Fibroblast of skin of left biceps (primary cell): ENCODE results near the gene TSPAN12.
"Not testable (repeated sequence)": the region's sequence is repeated elsewhere in the genome, so short reads cannot be mapped to it uniquely, and the experiment has no call there.

Experiments used
- DNase-seq, 2 experiments: peaks; one replicate each; pipeline ENCODE4 v3.0.0-alpha.2; 2013; ENCODE audit warnings: low read depth in 2 of 2

The TSPAN12 gene, protein sequence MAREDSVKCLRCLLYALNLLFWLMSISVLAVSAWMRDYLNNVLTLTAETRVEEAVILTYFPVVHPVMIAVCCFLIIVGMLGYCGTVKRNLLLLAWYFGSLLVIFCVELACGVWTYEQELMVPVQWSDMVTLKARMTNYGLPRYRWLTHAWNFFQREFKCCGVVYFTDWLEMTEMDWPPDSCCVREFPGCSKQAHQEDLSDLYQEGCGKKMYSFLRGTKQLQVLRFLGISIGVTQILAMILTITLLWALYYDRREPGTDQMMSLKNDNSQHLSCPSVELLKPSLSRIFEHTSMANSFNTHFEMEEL

DNA sequence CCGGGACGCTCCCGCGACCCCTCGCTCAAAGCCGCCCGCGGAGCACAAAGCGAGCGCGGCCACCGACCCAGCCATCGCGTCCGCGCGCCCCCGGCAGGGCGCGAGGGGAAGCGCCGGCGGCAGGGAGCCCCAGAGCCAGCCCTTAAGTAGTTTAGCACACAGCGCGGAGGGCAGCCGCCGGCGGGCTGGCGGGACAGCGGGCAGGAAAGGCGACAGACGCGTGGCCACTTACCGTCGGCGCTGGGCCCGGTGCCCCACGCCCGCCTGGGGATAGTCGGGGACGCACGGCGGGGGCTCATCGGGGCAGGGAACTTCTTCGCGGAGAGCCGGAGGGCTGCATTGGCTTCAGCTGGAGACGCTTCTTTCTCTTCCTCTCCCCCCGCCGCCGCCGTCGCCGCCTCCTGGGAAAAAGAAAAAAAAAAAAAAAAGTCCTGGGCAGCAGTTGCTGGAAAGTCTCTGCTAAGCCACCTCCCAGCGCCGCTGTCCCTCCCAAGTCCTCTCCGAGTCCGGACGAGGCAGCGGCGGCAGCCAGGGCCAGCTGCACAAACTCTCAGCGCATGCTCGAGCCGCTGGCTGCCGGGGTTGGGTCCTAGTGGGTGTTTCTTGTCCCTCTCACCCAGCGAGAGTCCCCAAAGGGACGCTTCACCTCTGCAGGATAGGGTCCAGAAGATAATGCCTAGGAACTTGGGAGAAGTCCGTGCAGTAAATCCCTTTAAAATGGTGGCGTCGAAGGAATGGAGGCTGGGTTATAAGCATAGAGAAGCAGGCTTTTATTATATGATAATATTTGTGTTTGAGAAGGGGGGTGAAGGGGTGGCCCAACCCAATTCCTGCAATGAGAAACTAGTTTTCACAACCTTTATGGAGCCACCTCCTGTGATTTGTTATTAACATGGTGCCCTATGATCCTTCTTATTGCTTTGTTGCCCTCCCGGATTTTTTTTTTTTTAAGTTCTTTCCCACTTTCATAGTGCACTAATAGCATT lies at the start of gene TSPAN12:
TSS of gene TSPAN12 (minus strand) at position 557 of the 986 bp plus-strand sequence. CDS start 1,381 bp downstream, outside the sequence.
- DNase-seq, result no peak

DNA sequence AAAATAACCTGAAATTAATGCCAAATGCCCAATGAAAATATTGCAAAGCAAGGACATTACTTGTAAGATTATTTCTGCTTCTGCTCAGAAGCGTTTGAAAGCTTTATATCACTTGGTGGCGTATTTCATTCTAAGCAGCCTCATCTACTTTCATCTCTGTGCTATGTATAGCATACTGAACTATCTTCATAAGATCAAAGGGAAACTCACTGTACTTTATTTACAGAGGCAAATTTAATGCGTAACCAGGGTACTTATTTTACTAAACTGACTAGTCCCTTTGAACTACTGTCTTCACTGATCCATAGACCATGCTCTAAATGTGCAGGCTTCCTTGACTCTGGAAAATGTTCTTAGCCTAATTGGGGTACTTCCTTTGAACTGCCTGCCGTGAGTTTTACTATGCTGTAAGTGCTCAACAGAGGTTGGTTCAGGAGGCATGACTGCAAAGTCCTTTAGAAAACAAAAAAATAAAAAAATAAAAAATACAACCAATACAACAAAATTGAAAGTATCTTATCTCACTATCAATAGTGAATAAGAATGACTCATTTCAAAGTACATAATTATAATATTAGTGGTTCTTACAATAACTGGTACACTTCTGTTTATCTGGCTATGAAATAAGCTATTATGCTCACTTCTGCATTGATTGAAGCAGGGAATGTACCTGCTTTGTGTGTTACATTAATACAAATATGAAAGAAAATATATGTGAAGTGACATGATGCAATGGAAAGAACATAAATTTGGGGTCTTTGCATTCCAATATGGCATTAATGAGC lies 41.0 kb upstream of the TSPAN12 start:
- DNase-seq, result no peak

DNA sequence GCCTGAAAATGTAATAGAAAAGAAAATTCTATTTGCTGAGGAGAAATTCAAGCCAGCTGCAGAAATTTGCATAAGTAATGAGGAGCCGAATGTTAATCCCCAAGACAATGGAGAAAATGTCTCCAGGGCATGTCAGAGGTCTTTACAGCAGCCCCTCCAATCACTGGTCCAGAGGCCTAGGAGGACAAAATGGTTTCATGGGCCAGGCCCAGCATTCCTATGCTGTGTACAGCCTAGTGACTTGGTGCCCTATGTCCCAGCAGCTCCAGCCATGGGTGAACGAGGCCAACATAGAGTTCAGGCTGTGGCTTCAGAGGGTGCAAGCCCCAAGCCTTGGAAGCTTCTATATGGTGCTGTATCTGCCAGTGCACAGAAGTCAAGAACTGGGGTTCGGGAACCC lies 37.3 kb upstream of the TSPAN12 start:
- not testable (repeated sequence) for DNase-seq

DNA sequence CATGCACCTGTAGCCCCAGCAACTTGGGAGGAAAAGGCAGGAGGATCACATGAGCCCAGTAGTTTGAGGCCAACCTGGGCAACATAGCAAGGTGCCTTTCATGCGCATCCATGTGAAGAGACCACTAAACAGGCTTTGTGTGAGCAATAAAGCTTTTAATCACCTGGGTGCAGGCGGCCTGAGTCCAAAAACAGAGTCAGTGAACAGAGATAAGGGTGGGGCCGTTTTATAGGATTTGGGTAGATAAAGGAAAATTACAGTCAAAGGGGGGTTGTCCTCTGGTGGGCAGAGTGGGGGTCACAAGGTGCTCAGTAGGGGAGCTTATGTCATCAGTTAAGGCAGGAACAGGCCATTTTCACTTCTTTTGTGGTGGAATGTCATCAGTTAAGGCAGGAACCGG lies 27.7 kb upstream of the TSPAN12 start:
- not testable (repeated sequence) for DNase-seq

DNA sequence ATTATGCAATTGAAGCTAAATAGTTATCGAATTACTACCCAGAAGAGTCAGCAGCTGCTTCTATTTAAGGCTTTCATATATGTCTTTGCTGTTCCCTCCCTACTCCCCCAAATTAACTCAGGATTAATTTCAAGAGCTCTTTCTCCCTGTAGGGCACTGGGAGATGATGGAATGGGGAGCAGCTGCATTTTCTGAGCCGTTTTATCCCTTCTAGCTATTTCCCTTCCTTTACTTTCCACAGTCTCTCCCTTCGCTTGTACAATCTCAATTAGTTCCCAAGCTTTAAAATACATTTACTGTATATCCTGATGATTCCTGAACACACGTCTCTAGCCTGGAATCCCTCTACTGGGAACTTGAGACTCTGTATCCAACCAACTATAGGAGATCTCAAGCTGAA lies 19.8 kb upstream of the TSPAN12 start:
- peak in 1 of 2 experiments; percentile 2 for DNase-seq

DNA sequence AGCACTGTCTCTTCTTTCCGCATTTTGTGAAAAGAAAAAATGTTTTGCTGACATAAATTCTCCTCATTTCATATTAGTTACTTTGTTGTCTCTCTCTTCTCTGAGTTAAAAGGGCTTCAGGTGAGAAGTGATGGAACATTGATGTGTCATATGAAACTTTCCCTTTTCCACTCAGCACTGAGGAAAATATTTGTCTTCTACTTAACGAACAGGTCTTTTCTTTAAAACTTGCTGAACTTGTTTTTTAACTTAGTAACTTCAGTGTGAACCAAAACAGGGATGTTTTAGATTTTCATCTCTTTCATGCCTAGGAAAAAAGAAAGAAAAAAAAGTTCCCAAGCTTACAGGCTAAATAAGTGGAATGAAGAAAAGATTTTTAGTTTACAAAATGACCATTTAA lies 19.0 kb upstream of the TSPAN12 start:
- DNase-seq, result no peak

DNA sequence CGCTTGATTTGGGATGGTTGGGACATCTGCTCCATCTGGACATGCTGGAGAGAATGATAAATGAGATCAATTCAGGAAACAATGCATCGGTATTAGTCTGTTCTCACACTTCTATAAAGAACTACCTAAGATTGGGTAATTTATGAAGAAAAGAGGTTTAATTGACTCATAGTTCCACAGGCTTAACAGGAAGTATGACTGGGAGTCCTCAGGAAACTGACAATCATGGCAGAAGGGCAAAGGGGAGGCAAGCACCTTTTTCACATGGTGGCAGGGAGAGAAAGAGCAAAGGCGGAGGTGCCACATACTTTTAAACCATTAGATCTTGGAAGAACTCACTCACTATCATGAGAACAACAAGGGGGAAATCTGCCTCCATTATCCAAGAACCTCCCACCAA lies 16.8 kb upstream of the TSPAN12 start:
- DNase-seq, result no peak

DNA sequence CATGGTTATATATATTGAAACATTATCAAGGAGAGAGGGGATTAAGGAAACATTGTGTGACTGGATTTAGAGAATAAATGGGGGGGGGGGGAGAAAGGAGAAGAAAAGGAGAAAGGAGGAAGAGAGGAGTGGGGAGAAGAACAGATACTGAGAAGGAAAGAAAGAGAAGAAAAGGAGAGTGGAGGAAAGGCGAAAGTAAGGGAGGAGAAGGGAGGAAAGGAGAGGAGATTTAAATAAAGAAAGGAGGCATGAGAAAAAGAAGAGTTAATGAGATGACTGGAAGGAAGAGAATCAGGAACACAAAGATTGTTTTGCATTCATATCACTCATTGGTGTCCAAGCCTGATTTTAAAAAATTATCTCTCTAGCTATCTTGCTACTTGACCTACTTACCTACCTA lies 16.1 kb upstream of the TSPAN12 start:
- no peak for DNase-seq

DNA sequence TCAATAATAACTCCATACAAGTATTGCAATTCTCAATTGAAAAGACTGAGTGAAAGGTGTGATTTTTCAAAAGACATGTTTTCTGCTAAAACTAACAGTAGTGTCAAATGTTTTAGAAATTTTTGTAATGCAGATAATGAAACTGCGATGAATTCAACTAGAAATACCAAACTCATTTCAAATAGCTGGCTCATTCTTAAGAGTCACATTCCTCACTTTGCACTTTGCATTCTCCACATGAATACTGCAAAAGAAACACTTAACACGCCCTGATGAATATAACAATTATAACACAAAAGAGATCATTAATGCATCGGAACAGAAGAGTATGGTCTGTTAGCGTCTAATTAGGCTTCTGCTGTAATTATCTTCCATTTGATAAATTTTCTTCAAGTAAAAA lies 15.5 kb upstream of the TSPAN12 start:
- no peak for DNase-seq

DNA sequence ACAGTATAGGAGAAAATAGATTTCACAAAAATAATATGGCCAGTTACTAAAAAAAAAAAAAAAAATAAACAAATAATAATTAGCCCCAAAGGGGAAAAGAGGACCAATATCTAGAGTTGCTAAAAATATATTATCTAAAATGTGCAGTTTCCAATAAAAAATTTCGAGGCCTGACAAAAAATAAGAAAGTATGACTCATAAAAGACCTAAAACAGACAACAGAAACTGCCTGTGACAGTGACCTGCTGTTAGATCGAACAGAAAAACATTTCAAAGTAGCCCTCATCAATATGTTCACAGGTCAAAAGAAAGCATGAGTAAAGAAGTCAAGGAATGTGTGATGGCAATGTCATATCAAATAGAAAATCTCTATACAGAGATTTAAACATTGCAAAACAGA lies 11.8 kb upstream of the TSPAN12 start:
- no peak for DNase-seq

DNA sequence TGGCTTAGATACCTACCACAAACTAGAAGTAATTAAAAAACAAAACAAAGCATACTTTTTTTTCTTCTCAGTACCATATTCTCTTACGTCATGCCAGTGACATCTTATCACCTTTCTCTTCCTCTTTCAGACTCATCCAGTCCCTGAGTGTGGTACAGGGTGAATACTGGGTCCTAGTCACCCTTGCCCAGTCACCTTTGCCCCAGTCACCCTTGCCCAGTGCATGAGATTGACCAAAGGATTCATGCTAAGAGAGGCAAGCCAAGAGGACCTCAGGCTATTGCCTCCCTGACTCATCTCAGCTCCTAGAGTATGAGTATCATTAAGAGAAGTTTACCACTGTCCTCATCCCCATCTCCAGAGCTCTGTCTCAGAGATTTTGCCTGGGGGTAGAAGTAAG lies 10.0 kb upstream of the TSPAN12 start:
- DNase-seq, result no peak

DNA sequence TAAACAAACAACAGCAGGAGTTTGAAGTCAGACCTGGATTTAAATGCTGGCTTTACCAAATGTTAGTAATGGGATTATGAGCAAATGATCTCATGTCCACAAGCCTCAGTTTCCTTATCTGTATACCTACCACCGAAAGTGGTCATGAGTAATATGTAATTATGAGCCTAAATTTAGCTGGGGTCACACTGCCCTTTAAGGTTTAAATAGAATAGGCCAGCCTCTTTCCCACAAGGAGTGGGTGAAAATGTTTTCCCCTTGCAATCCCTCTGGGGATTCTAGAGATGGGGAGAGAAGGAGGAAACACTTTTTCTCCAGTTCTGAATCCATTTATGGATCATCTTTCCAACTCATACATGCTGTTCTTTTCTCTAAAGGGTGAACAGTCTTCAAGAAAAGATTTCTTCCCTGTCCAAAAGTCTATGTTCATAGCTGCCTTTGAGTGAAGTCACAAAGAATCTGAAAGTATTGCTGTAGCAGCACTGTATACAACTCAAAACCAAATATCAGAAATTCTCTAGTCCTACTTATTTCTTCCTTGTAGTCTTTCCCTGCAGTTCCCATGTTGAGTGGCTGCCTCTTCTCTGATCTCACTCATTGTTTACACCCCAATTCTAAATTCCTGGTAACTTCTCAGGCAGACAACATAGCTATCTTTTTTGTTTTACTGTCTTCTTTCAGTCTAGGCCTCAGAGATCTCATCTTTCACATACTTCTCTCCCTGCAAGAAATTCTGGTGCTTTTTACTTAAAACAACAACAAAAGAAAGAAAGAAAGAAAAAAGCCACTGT lies 7.4 kb upstream of the TSPAN12 start:
- DNase-seq, result no peak

DNA sequence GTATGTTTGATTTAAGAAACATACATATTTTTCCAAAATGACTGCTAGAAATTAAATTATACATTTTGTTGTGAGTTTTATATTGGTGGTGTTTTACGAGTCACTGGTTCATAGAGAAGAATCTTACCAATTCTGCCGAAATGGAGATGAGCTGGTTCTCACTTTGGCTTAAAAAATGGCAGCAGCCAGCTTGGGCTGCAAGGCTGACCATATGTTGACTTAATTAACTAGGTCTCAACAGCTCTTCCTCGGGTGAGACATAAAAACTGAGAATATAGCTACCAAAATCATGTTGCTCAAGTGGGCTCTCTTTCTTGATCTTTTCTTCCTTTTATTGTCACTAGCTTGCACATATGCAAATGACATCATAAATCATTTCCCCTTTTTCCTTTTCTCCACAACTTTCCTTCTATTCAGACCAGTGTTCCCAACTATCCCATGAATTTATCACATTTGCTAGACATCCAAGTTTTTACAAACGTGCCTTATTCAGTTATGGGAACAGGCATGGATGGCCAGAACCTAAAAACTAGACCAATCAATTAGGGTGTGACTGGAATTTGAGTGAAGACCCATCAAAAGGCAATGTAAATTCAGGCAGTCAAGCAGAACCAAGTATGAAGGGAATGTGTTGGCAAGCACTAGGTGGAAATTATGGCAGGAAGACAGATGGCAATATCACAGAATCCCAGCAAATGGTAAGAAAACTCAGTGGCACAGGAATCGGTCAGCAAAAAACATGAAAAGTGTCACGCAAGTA lies 6.4 kb upstream of the TSPAN12 start:
- DNase-seq, result no peak

DNA sequence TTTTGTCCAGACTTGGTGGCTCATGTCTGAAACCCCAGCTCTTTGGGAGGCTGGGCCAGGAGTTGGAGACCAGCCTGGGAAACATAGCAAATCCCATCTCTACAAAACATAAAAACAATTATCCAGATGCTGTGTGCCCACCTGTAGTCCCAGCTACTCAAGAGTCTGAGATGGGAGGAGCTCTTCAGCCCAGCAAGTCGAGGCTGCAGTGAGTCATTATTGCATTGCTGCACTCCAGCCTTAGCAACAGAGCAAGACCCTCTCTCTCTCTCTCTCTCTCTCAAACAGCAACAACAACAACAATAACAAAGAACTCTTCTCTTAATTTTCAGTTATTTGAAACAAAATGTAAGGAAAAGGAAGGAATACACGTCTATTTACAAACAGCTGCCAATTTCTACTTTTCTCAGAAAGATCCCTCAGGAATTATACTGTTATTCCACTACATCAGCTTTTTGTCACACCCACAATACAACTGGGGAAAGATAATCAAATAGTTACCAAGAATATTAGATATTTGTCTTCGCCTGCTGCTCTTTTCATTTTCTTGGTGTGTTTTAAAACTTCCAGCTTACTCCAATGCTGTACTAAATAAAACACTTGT lies 5.1 kb upstream of the TSPAN12 start:
- DNase-seq, result no peak

DNA sequence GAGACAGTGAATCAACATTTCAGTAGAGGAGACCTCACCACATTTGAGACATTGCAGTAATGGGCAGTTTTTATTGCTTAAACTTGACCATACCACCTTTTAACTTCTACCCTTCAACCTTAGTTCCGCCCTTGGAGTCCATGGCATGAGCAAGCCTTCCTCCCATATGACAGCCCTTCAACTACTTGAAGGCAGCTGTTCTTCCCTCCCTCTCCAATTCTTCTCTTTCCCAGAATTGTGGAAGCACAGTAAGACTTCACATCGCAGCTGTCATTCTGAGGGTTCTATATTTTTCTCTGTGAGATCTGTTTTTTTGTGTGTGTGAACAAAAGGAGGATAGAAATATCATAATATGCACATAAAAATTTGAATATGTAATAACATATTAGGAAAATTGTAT lies 2.2 kb upstream of the TSPAN12 start:
- no peak for DNase-seq

DNA sequence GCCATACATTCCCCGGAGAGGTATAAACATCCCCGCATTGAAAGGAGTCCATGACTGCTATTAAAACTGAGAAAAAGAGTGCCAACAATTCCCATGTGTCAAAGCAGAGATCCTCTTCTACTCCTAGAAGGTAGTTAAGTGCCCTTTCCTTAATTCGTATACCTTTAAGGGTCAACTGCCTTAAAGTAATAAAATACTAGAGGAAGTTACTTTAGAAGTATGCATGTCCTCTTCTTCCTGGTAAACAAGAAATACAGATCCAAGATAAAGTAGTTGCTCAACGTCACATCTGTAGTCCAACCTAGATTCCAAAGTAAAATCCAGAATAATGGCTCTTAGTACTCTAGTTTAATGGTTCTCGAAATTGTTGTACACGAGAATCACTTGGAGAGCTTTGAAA lies 1.5 kb upstream of the TSPAN12 start:
- no peak for DNase-seq

DNA sequence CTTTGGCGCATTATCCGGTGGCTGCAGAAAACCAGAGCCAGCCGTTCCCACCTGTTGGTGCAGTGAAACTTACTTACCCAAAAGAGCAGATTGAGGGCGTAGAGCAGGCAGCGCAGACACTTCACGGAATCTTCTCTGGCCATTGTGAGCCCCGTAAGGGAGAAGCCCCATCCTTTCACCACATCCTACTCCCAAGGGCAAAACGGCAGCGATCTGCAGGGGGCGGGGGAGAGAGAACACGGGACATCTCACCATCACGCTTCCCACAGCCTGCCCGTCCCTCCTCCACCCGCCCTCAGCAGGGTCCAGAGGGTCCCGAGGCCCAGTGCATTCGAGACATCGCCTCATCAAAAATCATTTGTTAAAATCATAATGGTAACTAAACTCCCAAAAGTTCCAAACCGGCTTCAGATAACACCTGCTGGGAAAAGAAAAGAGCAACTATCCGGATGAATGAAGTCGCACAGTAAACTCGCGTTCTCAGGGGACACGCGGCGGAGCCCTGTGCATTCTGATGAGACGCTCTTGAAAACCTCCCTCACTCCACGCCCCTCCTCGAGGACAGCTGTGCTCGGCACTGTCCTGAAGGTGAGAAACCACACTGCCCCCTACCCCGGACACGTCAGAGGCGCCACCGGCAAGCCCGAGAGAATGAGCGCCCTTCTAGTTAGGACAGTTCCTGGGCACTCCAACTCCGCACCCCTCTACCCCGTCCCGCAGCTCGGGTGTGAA lies 1.2 kb downstream of the TSPAN12 start:
- DNase-seq, result no peak

DNA sequence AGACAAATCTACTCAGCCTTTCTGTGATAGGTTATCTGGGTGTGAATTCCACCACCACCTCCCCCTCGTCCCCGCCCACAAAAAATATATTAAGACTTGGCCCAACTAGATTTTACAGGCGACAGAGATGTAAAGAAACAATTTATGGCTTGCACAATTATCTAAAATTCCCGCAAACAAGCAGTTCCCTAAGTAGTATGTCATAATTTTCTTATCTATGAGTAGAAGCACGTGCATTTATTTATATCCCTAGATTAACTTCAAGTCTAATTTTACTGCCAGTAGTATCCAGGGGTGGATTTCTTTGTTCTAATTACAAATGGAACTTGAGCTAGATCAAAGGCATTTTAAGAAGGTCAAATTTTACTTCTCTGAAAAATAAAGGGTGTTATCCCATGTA lies 1.7 kb downstream of the TSPAN12 start:
- DNase-seq, result no peak

DNA sequence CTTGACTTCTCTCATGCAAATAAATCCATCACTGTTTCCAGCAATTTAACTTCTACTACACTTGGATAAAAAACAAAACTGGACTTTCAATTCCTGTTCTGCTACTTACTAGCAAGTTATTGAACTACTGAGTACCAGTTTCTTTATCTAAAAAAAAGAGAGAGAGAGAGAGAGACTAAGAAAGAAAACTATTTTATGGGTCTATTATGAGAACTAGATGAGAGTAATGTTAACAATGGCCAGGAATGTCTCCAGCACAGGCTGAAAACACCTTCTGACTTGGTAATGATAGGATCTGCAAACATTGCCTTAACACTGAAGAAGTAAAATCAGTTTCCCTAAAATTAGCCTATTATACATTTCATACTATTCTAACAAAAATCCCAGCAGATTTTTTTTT lies 5.2 kb downstream of the TSPAN12 start:
- DNase-seq, result no peak
